ENCODE data around the gene SLC38A10. TPM values are rescaled to one million over a fixed set of nuclear protein-coding genes. Genes with fewer than 3 reads are reported as not detected.
A peak's percentile ranks its signal among the peaks of the same experiment; 100 is the strongest.

Gene SLC38A10
- total RNA-seq, 1 donor from 2014 or later, result 261 TPM

GRCh38 chr17:81210466-81210865 is 84.6 kb downstream of the SLC38A10 start:
- no peak for TF ChIP-seq CTCF (IDR thresholded peaks at IDR 0.05)
- no peaks in the 10 kb centered on the region for H3K36me3 ChIP-seq
- H3K27ac ChIP-seq, result peak overlapping the region; percentile 6 to 40
- no peak for DNase-seq (ENCODE audit: low spot score in 2 of 2)
- peak overlapping the region in 1 of 2 donors; percentile 33 for H3K4me3 ChIP-seq
- no peaks in the 10 kb centered on the region for H3K27me3 ChIP-seq
- intact Hi-C loops (cut with DNase I), result no loop called here
- no peaks in the 10 kb centered on the region for H3K9me3 ChIP-seq
- H3K4me1 ChIP-seq, result peaks cover 0 to 6% of the 10 kb centered on the region in 2 donors

- no peaks in the 10 kb centered on the region for H3K9me3 ChIP-seq
- TF ChIP-seq CTCF (IDR thresholded peaks at IDR 0.05), result no peak
- intact Hi-C loops (cut with DNase I), result no loop called here
- peaks cover 0 to 6% of the 10 kb centered on the region in 2 donors for H3K4me1 ChIP-seq
- no peaks in the 10 kb centered on the region for H3K36me3 ChIP-seq
- H3K4me3 ChIP-seq, result no peak overlapping the region
- no peaks in the 10 kb centered on the region for H3K27me3 ChIP-seq
- DNase-seq (ENCODE audit: low spot score in 2 of 2), result no peak
- no peak overlapping the region for H3K27ac ChIP-seq
Measured at GRCh38 chr17:81209141-81209540, 86.0 kb downstream of the SLC38A10 start.

GRCh38 chr17:81208651-81209050 is 86.5 kb downstream of the SLC38A10 start:
- H3K27ac ChIP-seq, result no peak overlapping the region
- no peaks in the 10 kb centered on the region for H3K9me3 ChIP-seq
- intact Hi-C loops (cut with DNase I), result no loop called here
- no peak for TF ChIP-seq CTCF (IDR thresholded peaks at IDR 0.05)
- peaks cover 0 to 6% of the 10 kb centered on the region in 2 donors for H3K4me1 ChIP-seq
- no peaks in the 10 kb centered on the region for H3K36me3 ChIP-seq
- no peaks in the 10 kb centered on the region for H3K27me3 ChIP-seq
- no peak overlapping the region for H3K4me3 ChIP-seq
- DNase-seq (ENCODE audit: low spot score in 2 of 2), result no peak

GRCh38 chr17:81207610-81208581 is 87.2 kb downstream of the SLC38A10 start:
- Histone ChIP-seq H3K4me1 (peaks cover 0 to 6% of the 10 kb centered on the region in 2 donors), H3K4me3 (no peak overlapping the region), H3K27me3 (no peaks in the 10 kb centered on the region), H3K9me3 (no peaks in the 10 kb centered on the region), H3K27ac (no peak overlapping the region), H3K36me3 (peaks cover 0 to 4% of the 10 kb centered on the region in 2 donors)
- intact Hi-C loops (cut with DNase I), result loop anchor here (2.0 kb wide), 1 partner anchor 65 kb away; no protein-coding TSS in a partner anchor
- no peak for DNase-seq (ENCODE audit: low spot score in 2 of 2)
- TF ChIP-seq CTCF (IDR thresholded peaks at IDR 0.05), result no peak

- no peaks in the 10 kb centered on the region for H3K9me3 ChIP-seq
- TF ChIP-seq CTCF (IDR thresholded peaks at IDR 0.05), result no peak
- peaks cover 0 to 4% of the 10 kb centered on the region in 2 donors for H3K36me3 ChIP-seq
- DNase-seq (ENCODE audit: low spot score in 2 of 2), result no peak
- H3K27me3 ChIP-seq, result no peaks in the 10 kb centered on the region
- H3K27ac ChIP-seq, result no peak overlapping the region
- H3K4me3 ChIP-seq, result no peak overlapping the region
- intact Hi-C loops (cut with DNase I), result loop anchor here (2.0 kb wide), 1 partner anchor 64 kb away; no protein-coding TSS in a partner anchor
- H3K4me1 ChIP-seq, result peaks cover 0 to 6% of the 10 kb centered on the region in 2 donors
Measured at GRCh38 chr17:81206657-81207056, 88.5 kb downstream of the SLC38A10 start.

All from ascending aorta (tissue), 2 donors.